HuH-7.5 (cell line): ENCODE measurements around the gene NTHL1.

ENCODE experiments used
- DNase-seq: peaks from one replicate; pipeline ENCODE4 v3.0.0; 2011; ENCODE audit warnings: low spot score

The NTHL1 gene

GRCh38 chr16:2008009-2008526, 39.6 kb downstream of the NTHL1 start:
- DNase-seq: no peak

- no peak for DNase-seq
These were observed 40.4 kb downstream of the NTHL1 start for GRCh38 chr16:2007081-2007836.

GRCh38 chr16:2006317-2006716, 41.3 kb downstream of the NTHL1 start:
- DNase-seq: no peak

GRCh38 chr16:2005646-2006045, 42.0 kb downstream of the NTHL1 start:
- no peak for DNase-seq

- DNase-seq: no peak
These were observed 42.7 kb downstream of the NTHL1 start for GRCh38 chr16:2004795-2005517.

GRCh38 chr16:2003827-2004641, 43.6 kb downstream of the NTHL1 start:
- DNase-seq: peak; percentile 97

- DNase-seq: no peak
These were observed 44.3 kb downstream of the NTHL1 start for GRCh38 chr16:2003231-2003826.

GRCh38 chr16:2002406-2003230, 45.0 kb downstream of the NTHL1 start:
- DNase-seq: no peak

GRCh38 chr16:2001456-2002355, 45.9 kb downstream of the NTHL1 start:
- DNase-seq: no peak

- no peak for DNase-seq
These were observed 46.6 kb downstream of the NTHL1 start for GRCh38 chr16:2001035-2001434.

GRCh38 chr16:1999866-2000514, 47.6 kb downstream of the NTHL1 start:
- no peak for DNase-seq

- DNase-seq: no peak
These were observed 48.5 kb downstream of the NTHL1 start for GRCh38 chr16:1998852-1999801.

- DNase-seq: no peak
These were observed 49.2 kb downstream of the NTHL1 start for GRCh38 chr16:1998360-1998835.

- DNase-seq: no peak
These were observed 49.9 kb downstream of the NTHL1 start for GRCh38 chr16:1997494-1998359.

- no peak for DNase-seq
These were observed 53.9 kb downstream of the NTHL1 start for GRCh38 chr16:1993731-1994131.

- DNase-seq: no peak
These were observed 54.8 kb downstream of the NTHL1 start for GRCh38 chr16:1992704-1993317.
